ENCODE results near the gene FAIM2. TPM values are rescaled to one million over a fixed set of nuclear protein-coding genes. Genes with fewer than 3 reads are reported as not detected.

Gene FAIM2
- total and polyA plus RNA-seq, 2 experiments from 2014 or later: 5.0 to 14.0 TPM

GRCh38 chr12:49899286-49899843 is 4.3 kb downstream of the FAIM2 start:
- no peaks in the 10 kb centered on the region for H4K20me1 ChIP-seq (ENCODE audit: insufficient read depth, poor library complexity, severe bottlenecking)
- 97% methylated on average over 9 of the region's 9 CpGs for WGBS (ENCODE audit: low lambda C conversion rate, missing lambda C conversion rate)
- no peak overlapping the region for H3K27ac ChIP-seq

GRCh38 chr12:49897276-49897675 is 6.4 kb downstream of the FAIM2 start:
- 88% methylated on average over 4 of the region's 4 CpGs for WGBS (ENCODE audit: low lambda C conversion rate, missing lambda C conversion rate)
- TF ChIP-seq EZH2 (IDR thresholded peaks at IDR 0.05; ENCODE audit: borderline replicate concordance) (no peak), EZH2phosphoT487 (IDR thresholded peaks at IDR 0.05; ENCODE audit: low read depth, severe bottlenecking, unreplicated experiment) (no peak), CTCF (IDR thresholded peaks at IDR 0.05; ENCODE audit: poor library complexity) (no peak)

More at GRCh38 chr12:49899286-49899843, 4.3 kb downstream of the FAIM2 start:
- Histone ChIP-seq H3K27me3 (peaks cover 10% of the 10 kb centered on the region), H3K4me2 (no peak overlapping the region), H3K36me3 (replicated peaks; ENCODE audit: insufficient read depth, low read depth) (no peaks in the 10 kb centered on the region), H3K79me2 (no peaks in the 10 kb centered on the region), H3K4me1 (ENCODE audit: insufficient read depth) (peaks cover 2% of the 10 kb centered on the region), H3K4me3 (no peak overlapping the region), H2AFZ (no peak overlapping the region), H3K9me3 (ENCODE audit: low read depth) (no peaks in the 10 kb centered on the region), H3K9me2 (replicated peaks; ENCODE audit: insufficient read depth) (no peaks in the 10 kb centered on the region)
- TF ChIP-seq EZH2phosphoT487 (IDR thresholded peaks at IDR 0.05; ENCODE audit: low read depth, severe bottlenecking, unreplicated experiment) (no peak), CTCF (IDR thresholded peaks at IDR 0.05; ENCODE audit: poor library complexity) (no peak), EZH2 (IDR thresholded peaks at IDR 0.05; ENCODE audit: borderline replicate concordance) (no peak)
- no peak for DNase-seq (ENCODE audit: low spot score)

GRCh38 chr12:49895773-49896172 is 7.9 kb downstream of the FAIM2 start:
- no peak overlapping the region for H2AFZ ChIP-seq
- H3K9me3 ChIP-seq (ENCODE audit: low read depth): no peaks in the 10 kb centered on the region
- no peak overlapping the region for H3K4me3 ChIP-seq
- H3K36me3 ChIP-seq (replicated peaks; ENCODE audit: insufficient read depth, low read depth): no peaks in the 10 kb centered on the region
- H3K4me2 ChIP-seq: no peak overlapping the region
- no peaks in the 10 kb centered on the region for H3K9me2 ChIP-seq (replicated peaks; ENCODE audit: insufficient read depth)
- H3K27ac ChIP-seq: no peak overlapping the region
- H3K27me3 ChIP-seq: no peaks in the 10 kb centered on the region
- DNase-seq (ENCODE audit: low spot score): no peak
- no peaks in the 10 kb centered on the region for H3K4me1 ChIP-seq (ENCODE audit: insufficient read depth)
- no peak for TF ChIP-seq EZH2 (IDR thresholded peaks at IDR 0.05; ENCODE audit: borderline replicate concordance)
- TF ChIP-seq EZH2phosphoT487 (IDR thresholded peaks at IDR 0.05; ENCODE audit: low read depth, severe bottlenecking, unreplicated experiment): no peak
- no peak for TF ChIP-seq CTCF (IDR thresholded peaks at IDR 0.05; ENCODE audit: poor library complexity)
- WGBS (ENCODE audit: low lambda C conversion rate, missing lambda C conversion rate): 82% methylated on average over 9 of the region's 9 CpGs
- H3K79me2 ChIP-seq: no peaks in the 10 kb centered on the region
- no peaks in the 10 kb centered on the region for H4K20me1 ChIP-seq (ENCODE audit: insufficient read depth, poor library complexity, severe bottlenecking)

More at GRCh38 chr12:49897276-49897675, 6.4 kb downstream of the FAIM2 start:
- Histone ChIP-seq H3K36me3 (replicated peaks; ENCODE audit: insufficient read depth, low read depth) (no peaks in the 10 kb centered on the region), H3K79me2 (no peaks in the 10 kb centered on the region), H3K4me1 (ENCODE audit: insufficient read depth) (no peaks in the 10 kb centered on the region), H3K4me2 (no peak overlapping the region), H2AFZ (no peak overlapping the region), H3K9me2 (replicated peaks; ENCODE audit: insufficient read depth) (no peaks in the 10 kb centered on the region), H3K9me3 (ENCODE audit: low read depth) (no peaks in the 10 kb centered on the region), H3K4me3 (no peak overlapping the region), H3K27me3 (no peaks in the 10 kb centered on the region), H4K20me1 (ENCODE audit: insufficient read depth, poor library complexity, severe bottlenecking) (no peaks in the 10 kb centered on the region), H3K27ac (no peak overlapping the region)
- no peak for DNase-seq (ENCODE audit: low spot score)

All from hepatocyte (in vitro differentiated cells).